Fibroblast of villous mesenchyme (primary cell): ENCODE measurements around the gene NDST1. TPM values are rescaled to one million over a fixed set of nuclear protein-coding genes. Genes with fewer than 3 reads are reported as not detected.

Experiments
- DNase-seq: peaks from one replicate; pipeline ENCODE4 v3.0.0-alpha.2; 2010; ENCODE audit warnings: low read depth
- H3K4me3 ChIP-seq: 2 replicates; pipeline ENCODE4 v1.5.1; 2011; ENCODE audit warnings: low read depth, mild to moderate bottlenecking, low read length
- CTCF ChIP-seq: IDR thresholded peaks from 2 replicates; pipeline ENCODE4 v1.5.1; 2012; ENCODE audit warnings: low read depth, mild to moderate bottlenecking, low read length; ENCODE audit not compliant: insufficient read depth
- total RNA-seq: library from RNA; depleted of rRNA; stranded (reverse); fragments of >200 nt; gene quantifications from 2 replicates; pipeline ENCODE4 v1.2.3, GENCODE V29; 2012

Gene NDST1
- total RNA-seq, 1 donor, result 87.2 TPM

DNA sequence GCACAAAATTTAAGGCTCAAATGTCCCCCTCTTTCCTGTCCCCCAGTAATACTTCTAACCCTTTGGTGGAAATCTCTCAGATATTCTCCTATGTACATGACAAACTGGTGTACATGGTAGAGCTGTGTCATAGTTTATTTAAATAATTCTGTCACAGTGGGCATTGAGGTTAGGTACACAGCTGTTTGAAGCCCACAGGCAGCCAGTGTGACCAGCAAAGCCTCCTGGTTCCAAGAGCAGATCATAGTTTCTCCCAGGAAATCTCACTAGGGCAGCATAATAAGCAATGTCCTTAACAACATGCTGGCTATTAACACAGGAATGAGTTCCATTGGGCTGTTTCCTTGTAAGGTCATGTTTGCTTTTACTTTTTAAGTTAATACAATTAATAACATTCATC lies 63.9 kb downstream of the NDST1 start:
- TF ChIP-seq CTCF, result no peak
- H3K4me3 ChIP-seq, result no peak overlapping the region
- DNase-seq, result no peak

- no peak for TF ChIP-seq CTCF
- no peak overlapping the region for H3K4me3 ChIP-seq
- peak; percentile 56 for DNase-seq
Measured at GRCh38 chr5:150573216-150573615, 65.3 kb downstream of the NDST1 start.

GRCh38 chr5:150573867-150574817 lies 66.2 kb downstream of the NDST1 start:
- TF ChIP-seq CTCF, result peak; percentile 41
- DNase-seq, result peak; percentile 59
- H3K4me3 ChIP-seq, result no peak overlapping the region

- DNase-seq, result no peak
- no peak overlapping the region for H3K4me3 ChIP-seq
- TF ChIP-seq CTCF, result no peak
Measured at GRCh38 chr5:150574818-150575547, 67.1 kb downstream of the NDST1 start.

GRCh38 chr5:150575745-150576448 lies 68.0 kb downstream of the NDST1 start:
- no peak overlapping the region for H3K4me3 ChIP-seq
- no peak for TF ChIP-seq CTCF
- no peak for DNase-seq

DNA sequence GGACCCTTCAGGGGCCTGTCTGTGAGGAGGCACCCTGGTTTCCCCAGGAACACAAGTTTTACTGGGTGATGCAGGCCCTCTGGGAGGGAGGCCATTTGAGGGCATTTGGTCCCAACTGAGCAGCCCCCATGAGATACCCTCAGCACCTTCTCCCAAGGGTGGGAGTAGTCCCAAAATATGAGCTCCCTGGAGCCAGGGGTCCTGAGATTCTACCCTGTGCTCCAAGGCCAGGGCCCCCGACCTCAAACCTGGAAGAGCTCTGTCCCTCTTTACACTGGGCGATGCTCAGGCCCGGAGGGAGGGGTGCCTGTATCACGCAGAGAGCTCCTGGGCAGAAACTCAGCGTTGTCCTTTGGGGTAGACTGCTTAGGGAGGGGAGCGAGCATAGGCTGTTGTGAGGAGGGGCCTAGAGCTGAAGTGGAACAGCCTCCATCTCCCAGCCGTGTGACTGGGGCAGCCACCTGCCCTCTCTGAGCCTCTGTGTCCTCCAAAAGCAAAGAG lies 68.6 kb downstream of the NDST1 start:
- DNase-seq, result no peak
- no peak for TF ChIP-seq CTCF

More for the DNA sequence above, 68.6 kb downstream of the NDST1 start:
- H3K4me3 ChIP-seq, result no peak overlapping the region
